GM12873 (cell line): ENCODE measurements around the gene GRIN1.

ENCODE experiments used
- TF ChIP-seq, protein P1 (sequence below): IDR thresholded peaks from 2 replicates; pipeline ENCODE4 v1.5.1; 2012; ENCODE audit warnings: low read depth, mild to moderate bottlenecking, moderate library complexity, low read length, control low read depth; ENCODE audit not compliant: insufficient read depth; ENCODE audit errors: missing control alignments

Gene GRIN1

DNA sequence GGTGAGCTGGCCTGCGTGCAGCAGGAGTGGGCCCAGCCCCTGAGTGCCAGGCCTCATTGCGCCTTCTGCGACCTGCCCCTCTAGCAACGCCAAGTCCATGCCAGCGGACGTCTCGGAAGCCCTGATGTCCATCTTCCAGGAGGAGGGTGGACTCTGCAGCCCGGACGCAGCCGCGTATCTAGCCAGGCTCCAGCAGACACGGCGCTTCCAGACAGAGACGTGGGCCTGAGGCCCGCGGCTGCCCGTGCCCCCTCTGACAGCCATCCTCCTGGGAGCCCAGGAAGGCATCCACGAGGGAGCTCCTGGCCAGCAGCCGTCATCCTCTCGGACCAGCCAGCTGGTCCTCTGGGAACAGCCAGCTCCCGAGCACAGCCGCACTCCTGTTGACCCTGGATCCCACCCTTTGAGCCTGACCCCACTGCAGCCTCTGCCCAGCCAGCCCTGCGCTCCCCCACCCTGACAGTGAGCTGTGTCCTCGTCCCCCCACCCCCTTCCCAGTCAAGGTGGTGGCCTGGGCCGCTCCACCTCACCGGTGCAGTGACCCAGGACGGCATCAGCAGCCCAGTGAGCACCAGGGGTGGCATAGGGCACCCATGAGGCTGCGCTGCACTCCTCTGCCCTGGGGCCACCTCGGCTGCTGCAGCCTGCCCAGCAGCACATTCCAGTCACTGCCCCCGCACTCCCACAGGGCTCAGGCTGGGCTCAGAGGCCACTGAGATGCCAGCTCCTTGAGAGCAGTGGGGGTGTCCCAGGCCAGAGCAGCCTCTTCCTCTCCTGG, 77.4 kb downstream of the GRIN1 start:
- TF ChIP-seq, protein P1, sequence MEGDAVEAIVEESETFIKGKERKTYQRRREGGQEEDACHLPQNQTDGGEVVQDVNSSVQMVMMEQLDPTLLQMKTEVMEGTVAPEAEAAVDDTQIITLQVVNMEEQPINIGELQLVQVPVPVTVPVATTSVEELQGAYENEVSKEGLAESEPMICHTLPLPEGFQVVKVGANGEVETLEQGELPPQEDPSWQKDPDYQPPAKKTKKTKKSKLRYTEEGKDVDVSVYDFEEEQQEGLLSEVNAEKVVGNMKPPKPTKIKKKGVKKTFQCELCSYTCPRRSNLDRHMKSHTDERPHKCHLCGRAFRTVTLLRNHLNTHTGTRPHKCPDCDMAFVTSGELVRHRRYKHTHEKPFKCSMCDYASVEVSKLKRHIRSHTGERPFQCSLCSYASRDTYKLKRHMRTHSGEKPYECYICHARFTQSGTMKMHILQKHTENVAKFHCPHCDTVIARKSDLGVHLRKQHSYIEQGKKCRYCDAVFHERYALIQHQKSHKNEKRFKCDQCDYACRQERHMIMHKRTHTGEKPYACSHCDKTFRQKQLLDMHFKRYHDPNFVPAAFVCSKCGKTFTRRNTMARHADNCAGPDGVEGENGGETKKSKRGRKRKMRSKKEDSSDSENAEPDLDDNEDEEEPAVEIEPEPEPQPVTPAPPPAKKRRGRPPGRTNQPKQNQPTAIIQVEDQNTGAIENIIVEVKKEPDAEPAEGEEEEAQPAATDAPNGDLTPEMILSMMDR: no peak

DNA sequence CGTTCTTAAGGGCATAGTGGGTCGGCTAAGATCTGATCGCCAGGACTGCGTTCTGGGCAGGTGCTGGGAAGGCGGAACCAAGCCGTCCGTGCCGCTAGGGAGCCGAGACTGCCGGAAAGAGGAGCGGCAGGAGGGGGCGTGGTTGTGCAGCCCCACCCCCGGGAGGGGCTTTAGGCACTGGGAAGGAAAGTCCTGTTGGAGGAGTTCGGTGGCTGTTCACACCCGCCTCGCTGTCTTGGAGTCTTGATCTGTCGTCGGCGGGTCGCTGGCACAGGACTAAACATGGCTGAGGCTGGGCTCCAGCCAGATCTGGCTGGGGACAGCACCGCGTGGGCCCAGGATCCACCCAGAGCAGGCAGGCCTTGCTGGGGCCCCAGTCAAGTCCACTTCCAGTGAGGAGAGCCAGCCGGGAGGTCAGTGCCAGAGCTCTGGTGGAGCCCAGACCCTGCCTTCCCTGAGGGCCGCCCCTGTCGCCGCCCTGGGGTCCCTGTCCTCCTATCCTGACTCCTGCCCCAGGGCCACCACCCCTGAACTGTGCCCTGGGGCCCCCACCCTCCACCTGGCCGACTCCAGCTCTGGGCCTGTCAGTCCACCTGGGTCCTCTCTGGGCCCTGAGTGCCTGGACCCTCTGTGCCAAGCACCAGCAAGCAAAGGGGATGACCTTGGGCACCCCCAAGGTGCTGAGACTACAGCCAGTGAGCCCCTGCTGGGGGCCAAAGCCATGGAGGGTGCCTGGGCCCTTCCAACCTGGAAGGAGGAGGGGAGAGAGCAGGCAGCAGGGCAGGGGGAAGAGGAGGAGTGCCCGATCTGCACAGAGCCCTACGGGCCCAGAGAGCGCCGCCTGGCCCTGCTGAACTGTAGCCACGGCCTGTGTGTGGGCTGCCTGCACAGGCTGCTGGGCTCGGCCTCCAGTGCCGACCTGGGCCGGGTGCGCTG, 78.6 kb downstream of the GRIN1 start:
- TF ChIP-seq, protein P1: no peak

DNA sequence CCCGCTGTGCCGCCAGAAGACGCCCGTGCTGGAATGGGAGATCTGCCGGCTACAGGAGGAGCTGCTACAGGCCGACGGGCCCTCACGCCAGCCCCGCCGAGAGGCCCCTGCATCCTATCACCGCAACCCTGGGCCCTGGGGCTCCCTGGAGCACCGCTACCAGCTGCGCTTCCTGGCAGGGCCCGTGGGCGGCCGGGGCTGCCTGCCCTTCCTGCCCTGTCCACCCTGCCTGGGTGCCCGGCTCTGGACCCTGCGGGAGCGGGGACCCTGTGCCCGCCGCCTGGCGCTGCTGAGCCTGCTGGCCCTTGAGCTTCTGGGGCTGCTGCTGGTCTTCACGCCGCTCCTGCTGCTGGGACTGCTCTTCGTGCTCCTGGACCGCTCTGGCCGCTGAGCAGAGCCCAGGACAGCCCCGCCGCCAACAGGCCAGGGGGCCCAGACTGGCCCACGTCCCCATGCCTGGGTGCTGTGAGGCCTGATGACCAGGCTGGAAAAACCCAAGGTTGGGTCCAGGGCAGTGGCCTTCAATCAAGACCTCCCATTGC, 79.3 kb downstream of the GRIN1 start:
- TF ChIP-seq, protein P1: no peak
